Neutrophil (primary cell): Measurements from ENCODE around the gene DUSP2.

Experiments
- H3K27ac ChIP-seq: fragments of 200-600 bp; sonication (generic); 2 replicates; pipeline ENCODE4 v1.5.1; 2016; ENCODE audit warnings: mild to moderate bottlenecking, moderate library complexity
- H3K27me3 ChIP-seq: fragments of 200-600 bp; sonication (generic); 2 replicates; pipeline ENCODE4 v1.6.0; 2016; ENCODE audit warnings: mild to moderate bottlenecking
- H3K36me3 ChIP-seq: fragments of 200-600 bp; sonication (generic); 2 replicates; pipeline ENCODE4 v1.5.1; 2017
- H3K4me1 ChIP-seq, 2 experiments: fragments of 200-600 bp in 1 of 2; sonication (generic) in 1 of 2; 1 replicate in 1 of 2; 2 replicates in 1 of 2; pipeline versions ENCODE4 v1.5.1 to v1.6.1; 2013 to 2016; ENCODE audit warnings: low read depth in 1 of 2, low read length in 1 of 2, mild to moderate bottlenecking in 1 of 2, moderate library complexity in 1 of 2; ENCODE audit not compliant: control insufficient read depth in 1 of 2, insufficient read depth in 1 of 2
- H3K4me3 ChIP-seq, 2 experiments: fragments of 200-600 bp in 1 of 2; sonication (generic) in 1 of 2; 1 replicate in 1 of 2; 2 replicates in 1 of 2; pipeline ENCODE4 v1.5.1; 2013 to 2016; ENCODE audit warnings: low read depth in 1 of 2, low read length in 1 of 2, mild to moderate bottlenecking in 1 of 2, moderate library complexity in 1 of 2
- H3K9me3 ChIP-seq: fragments of 200-600 bp; sonication (generic); 2 replicates; pipeline ENCODE4 v1.5.1; 2016
- CTCF ChIP-seq: fragments of 200-600 bp; sonication (generic); IDR thresholded peaks from 2 replicates; pipeline ENCODE4 v1.5.1; 2016; ENCODE audit warnings: antibody characterized with exemption

DUSP2 gene

DNA sequence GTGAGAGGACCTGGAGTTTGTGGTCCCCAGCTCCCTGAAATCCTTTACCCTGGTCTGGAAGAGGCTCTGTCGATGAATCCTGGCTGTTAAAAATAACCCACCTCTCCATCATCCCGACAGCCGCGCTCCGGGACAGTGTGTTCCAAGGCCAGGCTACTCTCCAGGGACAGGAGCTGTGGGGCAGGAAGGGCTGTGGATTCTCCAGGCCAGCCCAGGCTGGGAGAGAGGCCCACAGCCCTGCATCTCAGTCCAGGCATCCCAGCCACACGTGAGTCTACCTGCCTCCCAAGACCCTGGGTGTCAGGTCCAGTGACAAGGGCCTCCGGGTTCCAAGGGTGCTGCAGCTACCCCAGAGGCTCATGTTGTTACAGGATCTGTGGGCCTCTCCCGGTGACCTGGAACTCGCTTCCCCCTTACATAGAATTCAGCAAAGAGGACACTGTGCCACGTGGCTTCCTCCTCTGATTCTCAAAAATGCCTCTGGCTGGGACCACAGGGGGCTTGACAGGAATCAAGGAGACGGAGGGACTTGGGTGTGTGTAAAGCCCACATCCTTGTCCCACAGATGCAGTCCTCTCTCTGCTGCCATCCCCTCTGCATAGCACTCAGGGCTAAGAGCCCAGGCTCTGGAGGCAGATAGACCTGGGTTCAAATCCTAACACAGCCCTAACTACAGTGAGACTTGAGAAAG, 46.2 kb downstream of the DUSP2 start:
- Histone ChIP-seq H3K4me1 (no peaks in the 10 kb centered on the region), H3K27me3 (no peaks in the 10 kb centered on the region), H3K36me3 (no peaks in the 10 kb centered on the region), H3K27ac (no peak overlapping the region), H3K9me3 (no peaks in the 10 kb centered on the region), H3K4me3 (no peak overlapping the region)
- TF ChIP-seq CTCF = no peak

DNA sequence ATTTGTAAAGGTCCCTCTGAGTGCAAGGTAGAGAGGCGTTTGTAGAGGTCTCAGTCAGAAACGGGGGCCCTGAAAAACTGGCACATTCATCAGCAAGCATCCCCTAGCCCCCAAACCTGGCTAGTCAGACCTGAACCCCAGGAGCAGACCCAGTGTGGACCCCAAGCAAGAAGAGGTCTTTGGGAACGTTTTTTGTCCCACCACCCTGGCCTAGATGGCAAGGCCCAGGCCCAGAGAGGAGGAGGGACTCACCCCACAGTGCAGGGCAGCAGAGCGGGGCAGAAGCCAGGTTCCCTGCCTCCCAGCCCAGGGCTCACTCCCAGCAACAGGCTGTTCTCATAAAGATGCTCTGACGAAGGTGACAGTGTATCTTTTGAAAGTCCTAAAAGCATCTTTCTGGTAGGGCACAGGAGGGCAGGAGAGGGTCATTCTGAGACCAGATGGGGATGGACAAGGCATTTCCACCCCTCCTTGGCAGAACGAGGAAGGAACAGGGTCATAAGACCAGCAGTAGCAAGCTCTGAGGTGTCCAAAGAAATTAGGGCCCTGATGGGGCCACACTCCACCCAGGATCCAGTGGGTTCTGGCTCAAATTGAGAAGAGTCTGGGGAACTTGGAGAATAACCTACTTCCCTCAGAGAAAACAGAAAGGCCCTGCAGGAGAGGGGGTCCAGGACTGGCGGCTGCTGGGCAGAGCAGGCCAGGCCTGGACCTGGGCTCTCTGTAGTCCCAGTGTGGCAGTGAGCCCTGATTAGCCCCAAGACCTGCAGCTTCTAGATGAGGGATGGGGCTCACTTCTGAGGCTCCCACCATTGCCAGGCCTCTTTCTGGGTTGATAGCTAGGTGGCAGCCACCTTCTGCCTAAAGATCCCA, 47.1 kb downstream of the DUSP2 start:
- H3K9me3 ChIP-seq = no peaks in the 10 kb centered on the region
- H3K27me3 ChIP-seq = no peaks in the 10 kb centered on the region
- no peak for TF ChIP-seq CTCF
- peaks cover 0 to under 1% of the 10 kb centered on the region in 2 experiments for H3K4me1 ChIP-seq
- H3K27ac ChIP-seq = no peak overlapping the region
- H3K4me3 ChIP-seq = no peak overlapping the region
- H3K36me3 ChIP-seq = no peaks in the 10 kb centered on the region

GRCh38 chr2:96097441-96097840, 47.8 kb downstream of the DUSP2 start:
- no peaks in the 10 kb centered on the region for H3K9me3 ChIP-seq
- H3K36me3 ChIP-seq = no peaks in the 10 kb centered on the region
- H3K27ac ChIP-seq = no peak overlapping the region
- no peak overlapping the region for H3K4me3 ChIP-seq
- H3K27me3 ChIP-seq = no peaks in the 10 kb centered on the region
- peaks cover 7 to 8% of the 10 kb centered on the region in 2 experiments for H3K4me1 ChIP-seq
- TF ChIP-seq CTCF = no peak

DNA sequence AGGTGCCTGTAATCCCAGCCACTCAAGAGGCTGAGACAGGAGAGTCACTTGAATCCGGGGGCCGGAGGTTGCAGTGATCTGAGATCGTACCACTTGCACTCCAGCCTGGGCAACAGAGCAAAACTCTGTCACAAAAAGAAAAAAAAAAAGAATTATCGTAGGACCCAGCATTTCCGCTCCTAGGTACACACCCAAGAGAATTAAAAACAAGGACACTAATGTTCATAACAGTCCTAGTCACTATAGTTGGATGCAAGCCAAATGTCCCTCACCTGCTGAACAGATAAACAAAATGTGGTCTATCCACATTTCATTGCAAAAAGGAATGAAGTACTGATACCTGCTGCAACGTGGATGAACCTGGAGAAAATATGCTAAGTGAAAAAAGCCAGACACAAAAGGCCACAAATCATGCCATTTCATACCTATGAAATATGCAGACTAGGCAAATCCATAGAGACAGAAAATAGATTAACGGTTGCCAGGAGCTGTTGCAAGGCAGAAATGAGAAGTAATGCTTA, 50.1 kb downstream of the DUSP2 start:
- peaks cover 9 to 10% of the 10 kb centered on the region in 2 experiments for H3K4me1 ChIP-seq
- no peaks in the 10 kb centered on the region for H3K9me3 ChIP-seq
- H3K4me3 ChIP-seq = no peak overlapping the region
- no peak overlapping the region for H3K27ac ChIP-seq
- no peaks in the 10 kb centered on the region for H3K36me3 ChIP-seq
- H3K27me3 ChIP-seq = no peaks in the 10 kb centered on the region
- TF ChIP-seq CTCF = no peak

GRCh38 chr2:96093528-96093927, 51.7 kb downstream of the DUSP2 start:
- no peak for TF ChIP-seq CTCF
- Histone ChIP-seq H3K27ac (no peak overlapping the region), H3K27me3 (no peaks in the 10 kb centered on the region), H3K36me3 (no peaks in the 10 kb centered on the region), H3K9me3 (no peaks in the 10 kb centered on the region), H3K4me3 (no peak overlapping the region), H3K4me1 (peaks cover 9 to 10% of the 10 kb centered on the region in 2 experiments)
